HL-60 (cell line): Measurements from ENCODE around the gene ZNF580.

Experiments used
- CTCF ChIP-seq: IDR thresholded peaks from one replicate; pipeline ENCODE4 v1.5.1; 2011; ENCODE audit warnings: low read length, control low read depth, inconsistent platforms; ENCODE audit not compliant: insufficient read depth
- GABPA ChIP-seq: IDR thresholded peaks from 2 replicates; pipeline ENCODE4 v1.6.1; 2012; ENCODE audit warnings: low read depth

DNA sequence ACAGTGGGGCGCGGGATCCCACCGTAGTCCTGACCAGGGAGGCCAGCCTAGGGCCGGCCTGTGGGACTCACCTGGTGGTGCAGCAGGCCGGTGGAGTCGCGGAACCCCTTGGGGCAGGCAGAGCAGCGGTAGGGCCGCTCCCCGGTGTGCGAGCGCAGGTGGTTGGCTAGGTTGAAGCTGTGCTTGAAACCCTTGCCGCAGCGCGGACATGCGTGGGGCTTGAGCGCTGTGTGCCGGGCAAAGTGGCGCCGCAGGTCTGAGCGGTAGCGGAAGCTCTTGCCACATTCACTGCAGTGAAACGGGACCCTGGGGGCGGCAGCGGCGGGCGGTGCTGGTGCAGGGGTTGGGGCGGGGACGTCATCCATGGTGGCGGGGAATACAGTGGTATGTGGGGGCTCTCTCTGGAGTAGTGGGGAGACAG is 43.3 kb upstream of the ZNF580 start:
- no peak for TF ChIP-seq CTCF
- no peak for TF ChIP-seq GABPA
